ENCODE measurements around the gene BST1.

DNA sequence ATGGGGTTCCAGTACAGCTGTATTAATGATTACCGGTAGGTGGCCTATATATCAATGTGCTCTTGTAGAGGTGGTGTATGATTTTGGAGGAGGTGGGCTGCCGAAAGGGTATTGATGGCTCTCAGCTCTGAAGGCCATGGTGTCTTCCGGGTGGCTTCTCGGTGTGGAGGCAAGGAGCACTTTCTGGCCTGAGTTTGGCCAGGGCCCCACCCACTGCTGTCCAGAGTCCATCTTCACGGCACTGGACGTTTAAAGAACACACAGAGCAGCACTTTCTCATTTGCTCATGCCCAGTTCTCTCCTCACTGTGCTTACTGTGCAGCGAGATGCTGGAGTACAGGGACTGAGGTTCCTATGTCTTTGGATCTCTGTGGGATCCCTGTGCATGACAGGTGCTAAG is 16.1 kb downstream of the BST1 start:
- TF ChIP-seq, protein P1, sequence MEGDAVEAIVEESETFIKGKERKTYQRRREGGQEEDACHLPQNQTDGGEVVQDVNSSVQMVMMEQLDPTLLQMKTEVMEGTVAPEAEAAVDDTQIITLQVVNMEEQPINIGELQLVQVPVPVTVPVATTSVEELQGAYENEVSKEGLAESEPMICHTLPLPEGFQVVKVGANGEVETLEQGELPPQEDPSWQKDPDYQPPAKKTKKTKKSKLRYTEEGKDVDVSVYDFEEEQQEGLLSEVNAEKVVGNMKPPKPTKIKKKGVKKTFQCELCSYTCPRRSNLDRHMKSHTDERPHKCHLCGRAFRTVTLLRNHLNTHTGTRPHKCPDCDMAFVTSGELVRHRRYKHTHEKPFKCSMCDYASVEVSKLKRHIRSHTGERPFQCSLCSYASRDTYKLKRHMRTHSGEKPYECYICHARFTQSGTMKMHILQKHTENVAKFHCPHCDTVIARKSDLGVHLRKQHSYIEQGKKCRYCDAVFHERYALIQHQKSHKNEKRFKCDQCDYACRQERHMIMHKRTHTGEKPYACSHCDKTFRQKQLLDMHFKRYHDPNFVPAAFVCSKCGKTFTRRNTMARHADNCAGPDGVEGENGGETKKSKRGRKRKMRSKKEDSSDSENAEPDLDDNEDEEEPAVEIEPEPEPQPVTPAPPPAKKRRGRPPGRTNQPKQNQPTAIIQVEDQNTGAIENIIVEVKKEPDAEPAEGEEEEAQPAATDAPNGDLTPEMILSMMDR (IDR thresholded peaks at IDR 0.05), result no peak
- TF ChIP-seq POLR2A (IDR thresholded peaks at IDR 0.05), result no peak

Measured in lower leg skin (tissue), 3 donors.